Activated T-cell treated with anti-CD3 and anti-CD28 coated beads, Interleukin-2, amount 50 U/mL, for 4 hours (primary cell): ENCODE results near the gene TMEM74B. TPM values are rescaled to one million over a fixed set of nuclear protein-coding genes. Genes with fewer than 3 reads are reported as not detected.
A peak's percentile ranks its signal among the peaks of the same experiment; 100 is the strongest.

Experiments used
- ATAC-seq, 2 donors: fragments of 200-7000 bp; cut with Tn5 transposase; one replicate each; pipeline ENCODE4 v1.10.0; 2021
- DNase-seq: peaks from one replicate; pipeline ENCODE4 v3.0.0-alpha.2; 2020
- H3K27me3 Mint-ChIP-seq: one replicate; pipeline ENCODE4 v1.8.0; 2021; ENCODE audit warnings: low read depth, mixed read lengths
- H3K36me3 Mint-ChIP-seq: one replicate; pipeline ENCODE4 v1.8.0; 2022; ENCODE audit warnings: mixed read lengths; ENCODE audit not compliant: insufficient read depth
- H3K4me1 Mint-ChIP-seq: one replicate; pipeline ENCODE4 v1.8.0; 2021; ENCODE audit warnings: low read depth, mixed read lengths
- H3K4me3 Mint-ChIP-seq: one replicate; pipeline ENCODE4 v1.8.0; 2021; ENCODE audit warnings: mild to moderate bottlenecking, moderate library complexity, mixed read lengths
- H3K9me3 Mint-ChIP-seq: one replicate; pipeline ENCODE4 v1.8.0; 2021; ENCODE audit warnings: mixed read lengths
- total RNA-seq, 3 donors: library from RNA; stranded (reverse); gene quantifications; one replicate each; pipeline ENCODE4 v1.2.1, GENCODE V29; 2021

Gene TMEM74B
- total RNA-seq, 3 donors from 2014 or later = not detected

- Mint-ChIP-seq H3K4me1 (peaks cover 6% of the 10 kb centered on the region), H3K27me3 (no peaks in the 10 kb centered on the region), H3K36me3 (no peaks in the 10 kb centered on the region), H3K9me3 (no peaks in the 10 kb centered on the region), H3K4me3 (no peak overlapping the region)
- DNase-seq (no peak), ATAC-seq (no peak)
These were observed 11.9 kb upstream of the TMEM74B start for GRCh38 chr20:1196634-1197033.

GRCh38 chr20:1195226-1195625 lies 10.4 kb upstream of the TMEM74B start:
- Mint-ChIP-seq H3K9me3 (no peaks in the 10 kb centered on the region), H3K4me1 (peaks cover 4% of the 10 kb centered on the region), H3K27me3 (no peaks in the 10 kb centered on the region), H3K4me3 (no peak overlapping the region), H3K36me3 (no peaks in the 10 kb centered on the region)
- DNase-seq (no peak), ATAC-seq (no peak)

GRCh38 chr20:1191299-1191698 lies 6.5 kb upstream of the TMEM74B start:
- DNase-seq (no peak), ATAC-seq (no peak)
- H3K36me3 Mint-ChIP-seq = no peaks in the 10 kb centered on the region
- H3K9me3 Mint-ChIP-seq = no peaks in the 10 kb centered on the region
- H3K27me3 Mint-ChIP-seq = peaks cover 2% of the 10 kb centered on the region
- H3K4me3 Mint-ChIP-seq = no peak overlapping the region
- H3K4me1 Mint-ChIP-seq = no peaks in the 10 kb centered on the region

DNA sequence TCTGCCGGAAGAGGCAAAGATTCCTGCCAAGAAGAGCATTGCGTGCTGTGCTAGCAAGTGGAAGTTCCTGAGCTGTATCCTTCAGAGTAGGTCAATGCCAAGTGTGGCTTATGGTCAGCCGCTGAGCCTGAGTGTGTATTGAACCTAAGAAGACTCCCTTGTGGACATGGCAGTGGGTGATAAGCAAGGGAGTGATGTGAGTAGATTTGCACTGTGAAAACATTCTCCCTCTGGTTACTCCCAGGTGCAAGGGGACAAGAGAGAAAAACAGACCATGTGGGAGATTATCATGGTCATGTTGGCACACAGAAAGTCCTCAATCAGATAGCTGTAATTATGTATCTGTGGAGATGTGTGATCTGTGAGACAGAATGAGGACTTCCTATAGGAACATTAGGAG lies 6.1 kb upstream of the TMEM74B start:
- no peaks in the 10 kb centered on the region for H3K36me3 Mint-ChIP-seq
- ATAC-seq (no peak), DNase-seq (no peak)
- H3K27me3 Mint-ChIP-seq = peaks cover 6% of the 10 kb centered on the region
- no peak overlapping the region for H3K4me3 Mint-ChIP-seq
- H3K9me3 Mint-ChIP-seq = no peaks in the 10 kb centered on the region
- H3K4me1 Mint-ChIP-seq = peaks cover under 1% of the 10 kb centered on the region

DNA sequence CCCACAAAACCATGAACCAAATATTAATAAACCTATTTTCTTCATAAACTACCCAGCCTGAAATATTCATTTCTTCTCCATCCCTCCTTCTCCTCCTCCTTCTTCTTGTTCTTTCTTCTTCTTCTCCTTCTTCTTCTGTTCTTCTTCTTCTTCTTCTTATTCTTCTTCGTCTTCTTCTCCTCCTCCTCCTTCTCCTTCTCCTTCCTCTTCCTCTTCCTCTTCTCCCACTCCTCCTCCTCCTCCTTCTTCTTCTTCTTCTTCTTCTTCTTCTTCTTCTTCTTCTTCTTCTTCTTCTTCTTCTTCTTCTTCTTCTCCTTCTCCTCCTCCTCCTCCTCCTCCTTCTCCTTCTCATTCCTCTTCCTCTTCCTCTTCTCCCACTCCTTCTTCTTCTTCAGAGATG lies 5.0 kb upstream of the TMEM74B start:
- H3K9me3 Mint-ChIP-seq = no peaks in the 10 kb centered on the region
- no peaks in the 10 kb centered on the region for H3K36me3 Mint-ChIP-seq
- peaks cover 1% of the 10 kb centered on the region for H3K4me1 Mint-ChIP-seq
- peaks cover 7% of the 10 kb centered on the region for H3K27me3 Mint-ChIP-seq
- H3K4me3 Mint-ChIP-seq = no peak overlapping the region
- ATAC-seq (no peak), DNase-seq (no peak)

DNA sequence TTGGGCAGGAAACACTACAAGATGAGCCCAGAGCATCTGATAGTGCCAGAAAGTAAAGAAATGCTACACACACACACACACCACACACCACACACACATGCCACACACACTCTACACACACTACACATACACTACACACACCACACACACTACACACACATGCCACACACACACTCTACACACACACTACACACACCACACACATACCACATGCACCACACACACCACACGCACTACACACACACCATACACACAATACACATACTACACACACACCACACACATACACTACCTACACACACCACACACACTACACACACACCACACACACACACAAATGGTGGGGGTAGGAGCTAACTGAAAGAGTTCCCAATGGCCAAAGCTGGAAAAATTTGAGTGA lies 3.6 kb upstream of the TMEM74B start:
- Mint-ChIP-seq H3K27me3 (peaks cover 21% of the 10 kb centered on the region), H3K4me3 (no peak overlapping the region), H3K36me3 (no peaks in the 10 kb centered on the region), H3K9me3 (no peaks in the 10 kb centered on the region), H3K4me1 (peaks cover 8% of the 10 kb centered on the region)
- DNase-seq (no peak), ATAC-seq (no peak)

GRCh38 chr20:1187605-1188171 lies 2.9 kb upstream of the TMEM74B start:
- Mint-ChIP-seq H3K27me3 (peaks cover 22% of the 10 kb centered on the region), H3K36me3 (no peaks in the 10 kb centered on the region), H3K4me1 (peaks cover 8% of the 10 kb centered on the region), H3K9me3 (no peaks in the 10 kb centered on the region), H3K4me3 (no peak overlapping the region)
- no peak for ATAC-seq
- DNase-seq = no peak

GRCh38 chr20:1186367-1186991 lies 1.7 kb upstream of the TMEM74B start:
- H3K36me3 Mint-ChIP-seq = no peaks in the 10 kb centered on the region
- H3K4me1 Mint-ChIP-seq = peaks cover 8% of the 10 kb centered on the region
- no peak for ATAC-seq
- H3K27me3 Mint-ChIP-seq = peaks cover 27% of the 10 kb centered on the region
- H3K4me3 Mint-ChIP-seq = peak overlapping the region; percentile 61
- H3K9me3 Mint-ChIP-seq = no peaks in the 10 kb centered on the region
- no peak for DNase-seq

DNA sequence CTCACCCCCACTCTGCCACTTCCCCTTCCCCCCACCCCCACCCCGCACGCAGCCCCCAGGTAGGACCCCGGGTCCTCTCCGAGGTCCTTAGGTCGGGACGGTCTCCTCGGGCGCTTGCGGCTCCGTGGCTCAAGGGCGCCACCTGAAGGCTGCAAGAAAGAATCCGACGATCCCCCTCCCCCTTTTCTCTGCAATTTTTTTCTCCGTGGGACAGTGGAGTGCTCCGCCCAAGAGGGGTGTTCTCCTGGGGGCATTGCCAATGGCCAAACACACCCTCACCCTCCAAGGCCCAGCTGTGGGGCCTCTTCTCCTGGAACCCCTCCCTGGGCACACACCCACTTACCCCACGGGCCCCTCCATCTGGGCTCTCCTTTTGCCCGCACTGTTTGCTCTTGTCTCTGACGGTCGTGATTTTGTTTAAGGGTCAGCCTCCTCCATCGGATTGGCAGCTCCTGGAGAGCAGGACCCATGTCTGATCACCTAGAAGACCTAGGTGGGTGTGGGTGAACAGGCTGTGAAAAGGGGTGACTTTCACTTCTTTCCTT lies 1.1 kb upstream of the TMEM74B start:
- Mint-ChIP-seq H3K27me3 (peaks cover 27% of the 10 kb centered on the region), H3K4me1 (peaks cover 8% of the 10 kb centered on the region)

GRCh38 chr20:1185316-1185741 lies 548 bp upstream of the TMEM74B start:
- ATAC-seq (peak; percentile 57 to 59), DNase-seq (no peak)
- Mint-ChIP-seq H3K4me1 (peaks cover 8% of the 10 kb centered on the region), H3K9me3 (no peaks in the 10 kb centered on the region), H3K27me3 (peaks cover 27% of the 10 kb centered on the region), H3K4me3 (no peak overlapping the region), H3K36me3 (no peaks in the 10 kb centered on the region)

More for the DNA sequence above, 1.1 kb upstream of the TMEM74B start:
- DNase-seq (peak; percentile 15), ATAC-seq (peak; percentile 58 to 72)
- Mint-ChIP-seq H3K9me3 (no peaks in the 10 kb centered on the region), H3K4me3 (peak overlapping the region; percentile 61), H3K36me3 (no peaks in the 10 kb centered on the region)

GRCh38 chr20:1184260-1184637 lies 532 bp downstream of the TMEM74B start:
- Mint-ChIP-seq H3K4me3 (peak overlapping the region; percentile 72), H3K27me3 (peaks cover 24% of the 10 kb centered on the region), H3K4me1 (peaks cover 8% of the 10 kb centered on the region), H3K9me3 (no peaks in the 10 kb centered on the region), H3K36me3 (no peaks in the 10 kb centered on the region)
- no peak for DNase-seq
- no peak for ATAC-seq

DNA sequence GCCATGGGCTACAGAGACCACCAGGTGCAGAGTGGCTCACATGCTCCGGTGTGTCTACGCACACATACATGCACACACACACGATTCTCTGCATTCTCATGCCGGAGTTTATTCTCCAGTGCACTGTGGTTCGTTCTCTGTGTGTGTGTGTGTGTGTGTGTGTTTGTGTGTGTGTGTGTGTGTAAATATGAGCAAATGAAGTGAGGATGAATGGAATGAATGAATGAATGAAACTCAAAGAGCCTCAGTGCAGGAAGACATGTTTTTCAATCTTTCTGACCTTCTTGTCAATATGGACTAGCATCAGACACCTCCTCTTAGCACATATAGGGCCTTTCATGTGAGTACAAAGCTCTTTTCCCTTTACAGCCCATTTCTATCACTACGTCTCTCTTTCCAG lies 1.6 kb downstream of the TMEM74B start:
- DNase-seq = no peak
- Mint-ChIP-seq H3K4me1 (peaks cover 8% of the 10 kb centered on the region), H3K36me3 (no peaks in the 10 kb centered on the region), H3K4me3 (no peak overlapping the region), H3K9me3 (no peaks in the 10 kb centered on the region), H3K27me3 (peaks cover 24% of the 10 kb centered on the region)
- ATAC-seq = no peak

- H3K4me1 Mint-ChIP-seq = peaks cover 8% of the 10 kb centered on the region
- no peaks in the 10 kb centered on the region for H3K36me3 Mint-ChIP-seq
- ATAC-seq (no peak), DNase-seq (no peak)
- peaks cover 24% of the 10 kb centered on the region for H3K27me3 Mint-ChIP-seq
- no peak overlapping the region for H3K4me3 Mint-ChIP-seq
- no peaks in the 10 kb centered on the region for H3K9me3 Mint-ChIP-seq
These were observed 2.7 kb downstream of the TMEM74B start for GRCh38 chr20:1182106-1182505.

DNA sequence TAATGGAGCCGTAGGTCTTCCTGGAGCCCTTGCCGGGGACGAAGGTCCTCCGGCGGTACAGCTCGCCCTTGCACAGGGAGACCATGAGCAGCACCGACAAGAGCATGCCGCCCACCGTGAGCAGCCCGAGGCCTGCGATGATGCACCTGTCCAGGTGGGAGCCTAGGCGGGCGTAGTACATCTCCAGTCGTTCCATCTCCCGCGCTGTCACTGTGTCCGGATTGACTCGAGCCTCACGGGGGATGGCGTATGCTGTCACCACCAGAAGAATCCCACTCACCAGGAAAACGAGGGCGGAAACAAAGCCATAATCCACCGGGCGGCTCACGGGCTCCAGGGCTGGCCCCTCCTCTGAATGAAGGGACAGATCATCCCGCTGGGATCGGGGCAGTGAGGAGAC lies 3.8 kb downstream of the TMEM74B start:
- H3K27me3 Mint-ChIP-seq = peaks cover 21% of the 10 kb centered on the region
- no peak overlapping the region for H3K4me3 Mint-ChIP-seq
- no peaks in the 10 kb centered on the region for H3K36me3 Mint-ChIP-seq
- peaks cover 8% of the 10 kb centered on the region for H3K4me1 Mint-ChIP-seq
- ATAC-seq (no peak), DNase-seq (no peak)
- no peaks in the 10 kb centered on the region for H3K9me3 Mint-ChIP-seq

- Mint-ChIP-seq H3K4me1 (no peaks in the 10 kb centered on the region), H3K27me3 (peaks cover 8% of the 10 kb centered on the region), H3K4me3 (no peak overlapping the region), H3K9me3 (no peaks in the 10 kb centered on the region), H3K36me3 (peaks cover 12% of the 10 kb centered on the region)
- no peak for ATAC-seq
- DNase-seq = no peak
These were observed 6.2 kb downstream of the TMEM74B start for GRCh38 chr20:1178623-1179022.
